ENCODE data around the gene NTMT1. TPM values are rescaled to one million over a fixed set of nuclear protein-coding genes. Genes with fewer than 3 reads are reported as not detected.

The NTMT1 gene
- total RNA-seq, 2 experiments from 2014 or later = 50.7 to 52.5 TPM

DNA sequence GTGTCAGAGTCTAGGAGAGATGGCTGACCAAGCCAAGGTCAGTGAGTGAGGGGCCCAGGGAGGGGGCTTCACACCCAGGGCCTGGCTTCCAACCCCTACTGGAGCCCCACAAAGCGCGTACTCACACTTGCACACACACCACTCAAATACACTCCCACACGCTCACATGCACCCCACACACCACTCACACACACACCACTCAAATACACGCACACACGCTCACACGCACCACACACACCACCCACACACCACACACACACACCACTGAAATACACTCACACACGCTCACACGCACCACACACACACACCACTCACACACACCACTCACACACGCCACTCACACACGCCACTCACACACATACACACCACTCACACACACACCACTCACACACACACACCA lies 21.7 kb downstream of the NTMT1 start:
- CTCF ChIA-PET = no interaction called here

DNA sequence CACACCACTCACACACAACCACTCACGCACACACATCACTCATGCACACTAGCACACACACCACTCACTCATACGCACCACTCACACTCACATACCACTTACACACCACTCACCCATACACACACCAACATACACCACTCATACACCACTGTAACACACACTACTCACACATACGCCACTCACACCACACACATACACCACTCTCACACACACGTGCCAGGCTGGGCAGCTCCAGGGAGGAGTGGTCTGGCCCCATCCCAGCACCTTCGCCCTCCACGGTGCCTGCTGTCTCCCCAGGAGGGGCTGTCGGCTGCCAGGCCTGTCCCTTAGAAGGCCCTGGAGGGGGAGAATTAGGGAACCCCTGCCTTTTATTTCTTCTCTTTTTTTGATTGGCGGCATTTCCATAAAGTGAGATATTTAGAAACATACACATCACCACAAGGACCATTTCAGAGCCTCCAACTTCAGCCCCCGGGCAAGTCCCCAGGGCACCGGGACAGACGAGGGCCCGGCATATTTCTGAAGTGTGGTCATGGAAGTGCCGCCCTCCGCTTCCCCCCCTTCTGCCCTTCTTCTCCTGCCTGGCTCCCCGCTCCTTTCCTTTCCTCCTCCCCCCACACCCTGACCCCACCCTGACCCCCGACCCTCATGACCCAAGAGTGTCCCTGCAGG lies 22.3 kb downstream of the NTMT1 start:
- no peak overlapping the region for H3K27ac ChIP-seq (ENCODE audit: low read depth in 1 of 2, low read length in 2 of 2)
- no peaks in the 10 kb centered on the region for H3K4me1 ChIP-seq (ENCODE audit: insufficient read depth, low read length)
- peaks cover 0 to 3% of the 10 kb centered on the region in 2 experiments for H3K9me3 ChIP-seq (ENCODE audit: control insufficient read depth in 1 of 2, insufficient read depth in 1 of 2, low read length in 2 of 2)
- H3K36me3 Mint-ChIP-seq (ENCODE audit: low read depth) = no peaks in the 10 kb centered on the region
- ATAC-seq (ENCODE audit: poor library complexity) (no peak), DNase-seq (no peak)
- peak overlapping the region; percentile 16 for H3K4me3 Mint-ChIP-seq
- intact Hi-C loops (cut with DNase I, micrococcal nuclease) = loop anchor here in 1 of 2 experiments (10.0 kb wide), 1 partner anchor 1713 kb away; the partner anchor contains the start of genes DPM2 and PIP5KL1
- no peaks in the 10 kb centered on the region for H3K9me3 Mint-ChIP-seq
- no peaks in the 10 kb centered on the region for H3K27me3 Mint-ChIP-seq
- no peaks in the 10 kb centered on the region for H3K36me3 ChIP-seq (ENCODE audit: insufficient read depth, low read length)
- CTCF ChIA-PET = no interaction called here
- TF ChIP-seq, protein P1, sequence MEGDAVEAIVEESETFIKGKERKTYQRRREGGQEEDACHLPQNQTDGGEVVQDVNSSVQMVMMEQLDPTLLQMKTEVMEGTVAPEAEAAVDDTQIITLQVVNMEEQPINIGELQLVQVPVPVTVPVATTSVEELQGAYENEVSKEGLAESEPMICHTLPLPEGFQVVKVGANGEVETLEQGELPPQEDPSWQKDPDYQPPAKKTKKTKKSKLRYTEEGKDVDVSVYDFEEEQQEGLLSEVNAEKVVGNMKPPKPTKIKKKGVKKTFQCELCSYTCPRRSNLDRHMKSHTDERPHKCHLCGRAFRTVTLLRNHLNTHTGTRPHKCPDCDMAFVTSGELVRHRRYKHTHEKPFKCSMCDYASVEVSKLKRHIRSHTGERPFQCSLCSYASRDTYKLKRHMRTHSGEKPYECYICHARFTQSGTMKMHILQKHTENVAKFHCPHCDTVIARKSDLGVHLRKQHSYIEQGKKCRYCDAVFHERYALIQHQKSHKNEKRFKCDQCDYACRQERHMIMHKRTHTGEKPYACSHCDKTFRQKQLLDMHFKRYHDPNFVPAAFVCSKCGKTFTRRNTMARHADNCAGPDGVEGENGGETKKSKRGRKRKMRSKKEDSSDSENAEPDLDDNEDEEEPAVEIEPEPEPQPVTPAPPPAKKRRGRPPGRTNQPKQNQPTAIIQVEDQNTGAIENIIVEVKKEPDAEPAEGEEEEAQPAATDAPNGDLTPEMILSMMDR (IDR thresholded peaks at IDR 0.05) = no peak
- H3K4me1 Mint-ChIP-seq (ENCODE audit: low read depth) = no peaks in the 10 kb centered on the region
- POLR2A ChIA-PET = no interaction called here
- H3K4me3 ChIP-seq (ENCODE audit: low read length) = no peak overlapping the region
- H3K27ac Mint-ChIP-seq = no peak overlapping the region
- no peaks in the 10 kb centered on the region for H3K27me3 ChIP-seq (ENCODE audit: control insufficient read depth in 1 of 2, insufficient read depth in 2 of 2, low read length in 2 of 2)

More for the DNA sequence above, 21.7 kb downstream of the NTMT1 start:
- Mint-ChIP-seq H3K4me1 (ENCODE audit: low read depth) (no peaks in the 10 kb centered on the region), H3K36me3 (ENCODE audit: low read depth) (no peaks in the 10 kb centered on the region), H3K27ac (no peak overlapping the region), H3K4me3 (no peak overlapping the region), H3K9me3 (no peaks in the 10 kb centered on the region), H3K27me3 (no peaks in the 10 kb centered on the region)
- Histone ChIP-seq H3K4me1 (ENCODE audit: insufficient read depth, low read length) (peaks cover under 1% of the 10 kb centered on the region), H3K27ac (ENCODE audit: low read depth in 1 of 2, low read length in 2 of 2) (no peak overlapping the region), H3K4me3 (ENCODE audit: low read length) (no peak overlapping the region), H3K36me3 (ENCODE audit: insufficient read depth, low read length) (no peaks in the 10 kb centered on the region), H3K27me3 (ENCODE audit: control insufficient read depth in 1 of 2, insufficient read depth in 2 of 2, low read length in 2 of 2) (no peaks in the 10 kb centered on the region), H3K9me3 (ENCODE audit: control insufficient read depth in 1 of 2, insufficient read depth in 1 of 2, low read length in 2 of 2) (peaks cover 0 to 3% of the 10 kb centered on the region in 2 experiments)
- POLR2A ChIA-PET = no interaction called here
- intact Hi-C loops (cut with DNase I, micrococcal nuclease) = loop anchor here in 1 of 2 experiments (10.0 kb wide), 1 partner anchor 1713 kb away; the partner anchor contains the start of genes DPM2 and PIP5KL1
- ATAC-seq (ENCODE audit: poor library complexity) (no peak), DNase-seq (no peak)
- TF ChIP-seq, protein P1 (IDR thresholded peaks at IDR 0.05) = no peak

DNA sequence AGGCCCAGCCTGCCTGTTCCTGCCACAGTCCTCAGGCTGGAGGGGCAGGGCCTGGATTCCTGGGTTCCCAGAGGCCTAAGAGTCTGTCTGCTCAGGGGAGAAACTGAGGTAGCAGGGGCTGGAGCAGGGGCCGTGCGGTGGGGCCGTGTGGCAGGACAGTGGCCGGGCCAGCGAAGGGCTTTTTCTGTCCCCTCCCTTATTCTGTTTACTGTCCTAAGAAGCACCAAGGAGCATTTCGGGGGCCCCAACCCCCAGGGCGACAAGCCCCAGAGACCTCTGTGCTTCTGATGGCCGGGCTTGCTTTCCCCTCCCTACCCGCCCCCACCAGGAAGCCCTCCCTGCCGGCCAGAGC lies 22.8 kb downstream of the NTMT1 start:
- no peak overlapping the region for H3K4me3 Mint-ChIP-seq
- no peak overlapping the region for H3K27ac Mint-ChIP-seq
- H3K27ac ChIP-seq (ENCODE audit: low read depth in 1 of 2, low read length in 2 of 2) = no peak overlapping the region
- DNase-seq = no peak
- intact Hi-C loops (cut with DNase I, micrococcal nuclease) = loop anchor here in 1 of 2 experiments (10.0 kb wide), 1 partner anchor 1714 kb away; the partner anchor contains the start of genes DPM2 and PIP5KL1
- H3K4me1 ChIP-seq (ENCODE audit: insufficient read depth, low read length) = no peaks in the 10 kb centered on the region
- no peak overlapping the region for H3K4me3 ChIP-seq (ENCODE audit: low read length)
- H3K9me3 Mint-ChIP-seq = no peaks in the 10 kb centered on the region
- H3K9me3 ChIP-seq (ENCODE audit: control insufficient read depth in 1 of 2, insufficient read depth in 1 of 2, low read length in 2 of 2) = peaks cover 0 to 3% of the 10 kb centered on the region in 2 experiments
- no peaks in the 10 kb centered on the region for H3K36me3 Mint-ChIP-seq (ENCODE audit: low read depth)
- H3K27me3 ChIP-seq (ENCODE audit: control insufficient read depth in 1 of 2, insufficient read depth in 2 of 2, low read length in 2 of 2) = no peaks in the 10 kb centered on the region
- no peaks in the 10 kb centered on the region for H3K27me3 Mint-ChIP-seq
- no peaks in the 10 kb centered on the region for H3K36me3 ChIP-seq (ENCODE audit: insufficient read depth, low read length)
- TF ChIP-seq, protein P1 (IDR thresholded peaks at IDR 0.05) = no peak
- ChIA-PET CTCF (no interaction called here), POLR2A (no interaction called here)
- H3K4me1 Mint-ChIP-seq (ENCODE audit: low read depth) = no peaks in the 10 kb centered on the region
- no peak for ATAC-seq (ENCODE audit: poor library complexity)

All from CD4-positive, alpha-beta T cell (primary cell).